Activated CD4-positive, CD25-positive, alpha-beta regulatory T cell treated with anti-CD3 and anti-CD28 coated beads, Interleukin-2, amount 50 U/mL, for 72 hours (primary cell): ENCODE results near the gene TBC1D4.

Experiments used
- DNase-seq: peaks from one replicate; pipeline ENCODE4 v3.0.0; 2021

The TBC1D4 gene

GRCh38 chr13:75383064-75383715 lies 98.8 kb downstream of the TBC1D4 start:
- no peak for DNase-seq

GRCh38 chr13:75378301-75378700 lies 103.7 kb downstream of the TBC1D4 start:
- no peak for DNase-seq

GRCh38 chr13:75376792-75377402 lies 105.1 kb downstream of the TBC1D4 start:
- DNase-seq, result no peak

DNA sequence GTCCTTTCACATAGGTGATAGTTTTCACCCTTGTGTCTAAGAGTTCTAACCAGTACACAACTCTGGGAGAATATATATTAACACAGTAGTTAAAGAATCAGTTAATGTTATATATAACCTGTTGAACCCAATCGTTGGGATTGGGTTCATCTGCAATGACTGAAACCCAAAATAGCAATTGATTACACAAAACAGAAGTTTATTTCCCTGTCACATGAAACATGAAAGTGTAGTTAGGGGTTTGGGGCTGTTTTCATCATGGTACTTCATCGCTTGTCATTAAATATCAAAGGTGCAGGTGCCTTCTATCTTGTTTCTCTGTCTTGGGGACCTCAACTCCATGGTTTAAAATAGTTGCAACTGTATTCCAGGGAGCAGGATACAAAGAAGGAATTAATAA lies 106.6 kb downstream of the TBC1D4 start:
- no peak for DNase-seq

GRCh38 chr13:75373988-75374387 lies 108.0 kb downstream of the TBC1D4 start:
- no peak for DNase-seq

GRCh38 chr13:75372923-75373841 lies 108.8 kb downstream of the TBC1D4 start:
- no peak for DNase-seq

- DNase-seq, result no peak
These were observed 109.5 kb downstream of the TBC1D4 start for GRCh38 chr13:75372517-75372916.

- no peak for DNase-seq
These were observed 110.8 kb downstream of the TBC1D4 start for GRCh38 chr13:75371203-75371602.

DNA sequence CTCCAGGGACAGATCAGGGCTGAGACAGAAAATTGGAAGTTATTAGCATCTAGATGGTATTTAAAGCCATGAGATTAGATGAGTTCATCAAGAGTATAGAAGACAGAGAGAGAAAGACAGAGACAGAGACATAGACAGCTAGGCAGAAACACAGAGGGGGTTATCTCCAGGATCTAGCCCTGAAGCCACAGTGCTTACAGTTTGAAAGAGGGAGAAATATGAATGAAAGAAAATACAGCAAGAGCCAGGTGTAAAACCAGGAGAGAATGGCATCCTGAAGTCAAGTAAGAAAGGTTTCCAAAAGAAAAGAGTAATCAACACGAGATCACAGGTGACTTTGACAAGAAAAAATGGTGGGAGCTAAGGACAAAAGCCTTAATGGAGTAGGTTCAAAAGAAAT lies 111.2 kb downstream of the TBC1D4 start:
- DNase-seq, result no peak

- no peak for DNase-seq
These were observed 112.0 kb downstream of the TBC1D4 start for GRCh38 chr13:75369981-75370380.

DNA sequence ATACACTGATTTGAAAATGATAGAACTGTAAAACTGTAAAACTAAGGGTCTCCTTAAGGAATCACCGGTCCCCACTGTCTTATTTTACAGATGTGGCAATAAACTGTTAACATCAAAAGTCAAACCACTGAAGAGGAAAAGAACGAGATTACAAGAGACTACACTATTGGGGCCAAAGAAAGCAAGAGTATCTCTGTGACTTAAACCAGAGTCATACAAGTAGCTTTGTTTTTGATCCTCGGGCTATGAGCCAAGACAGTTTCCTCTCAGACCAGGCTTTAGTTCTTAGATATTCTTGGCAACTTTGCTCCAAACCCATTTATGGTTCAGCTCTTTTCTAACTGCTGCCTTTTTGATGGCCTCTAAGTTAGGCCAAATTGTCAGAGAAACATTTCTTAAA lies 113.8 kb downstream of the TBC1D4 start:
- DNase-seq, result no peak

GRCh38 chr13:75366380-75367280 lies 115.3 kb downstream of the TBC1D4 start:
- DNase-seq, result no peak

- no peak for DNase-seq
These were observed 116.2 kb downstream of the TBC1D4 start for GRCh38 chr13:75365724-75366173.

DNA sequence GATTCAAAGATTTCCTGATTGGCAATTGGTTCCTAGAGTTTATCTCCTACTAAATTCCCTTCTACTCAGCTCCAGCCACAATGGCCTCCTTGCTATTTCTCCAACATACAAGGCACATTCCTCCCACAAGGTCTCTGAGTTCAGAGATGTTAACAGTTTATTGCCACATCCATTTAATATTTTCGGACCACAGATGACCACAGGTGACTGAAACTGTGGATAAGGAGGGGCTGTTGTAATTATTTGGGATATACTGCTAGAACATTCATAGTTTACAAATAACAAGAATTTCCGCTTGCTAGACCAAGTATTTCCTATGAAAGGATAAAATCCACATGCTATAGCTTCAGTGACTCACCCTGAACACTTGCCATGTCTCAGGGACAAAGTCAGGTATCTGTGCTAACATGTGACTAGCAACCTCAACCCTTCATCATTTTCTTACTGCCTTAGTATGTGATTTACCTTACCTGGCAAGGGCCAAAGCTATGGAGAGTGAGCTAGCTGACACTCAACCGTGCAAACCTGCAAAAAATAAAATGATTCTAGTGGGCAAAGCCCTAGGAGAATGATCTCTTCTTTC lies 117.7 kb downstream of the TBC1D4 start:
- no peak for DNase-seq

DNA sequence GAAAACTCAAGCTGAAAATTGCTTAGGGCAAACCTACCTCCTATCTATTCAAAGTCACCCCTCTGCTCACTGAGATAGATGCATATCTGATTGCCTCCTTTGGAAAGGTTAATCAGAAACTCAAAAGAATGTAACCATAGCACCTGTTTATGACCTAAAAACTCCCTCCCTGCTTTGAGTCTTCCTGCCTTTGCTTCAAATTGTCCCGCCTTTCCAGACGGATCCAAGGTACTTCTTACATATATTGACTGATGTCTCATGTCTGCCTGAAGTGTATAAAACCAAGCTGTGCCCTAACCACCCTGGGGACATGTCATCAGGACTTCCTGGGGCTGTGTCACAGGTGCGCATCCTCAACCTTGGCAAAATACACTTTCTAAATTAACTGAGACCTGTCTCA lies 118.6 kb downstream of the TBC1D4 start:
- DNase-seq, result no peak

DNA sequence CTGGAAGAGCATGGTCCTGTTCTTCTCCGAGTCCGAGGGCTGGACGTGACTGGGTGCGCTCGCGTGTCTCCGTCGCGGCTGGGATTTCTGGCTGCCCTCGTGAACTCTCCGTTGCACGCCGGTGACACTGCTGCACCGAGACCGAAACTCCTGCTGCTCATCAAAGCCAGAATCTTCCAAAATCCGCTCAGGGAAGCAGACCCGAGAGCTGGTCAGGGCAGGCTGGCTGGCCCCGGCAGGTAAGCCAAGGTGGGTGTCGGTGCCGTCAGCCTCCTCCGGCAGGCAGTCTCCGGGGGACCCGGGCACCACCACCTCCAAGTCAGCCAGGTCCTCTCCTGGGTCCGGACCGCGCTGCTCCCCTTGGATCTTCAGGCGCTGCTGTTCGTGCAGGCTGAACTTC lies 119.9 kb downstream of the TBC1D4 start:
- DNase-seq, result no peak

DNA sequence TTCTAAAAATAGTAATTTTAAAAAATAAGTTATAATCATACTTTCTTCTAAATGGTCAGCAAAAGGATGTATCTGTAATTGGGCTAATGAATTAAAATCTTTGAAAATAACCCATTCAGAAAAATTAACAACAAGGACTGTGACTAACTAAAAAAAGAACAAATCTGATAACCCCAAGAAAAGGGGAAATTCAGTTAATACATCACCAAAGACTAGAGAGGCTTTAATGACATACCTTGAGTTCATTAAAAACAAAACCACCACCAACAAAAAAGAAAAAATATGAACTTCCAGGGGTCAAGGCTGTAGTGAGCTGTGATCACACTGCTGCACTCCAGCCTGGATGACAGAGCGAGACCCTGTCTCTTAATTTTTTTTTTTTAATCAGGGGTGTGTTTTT lies 121.8 kb downstream of the TBC1D4 start:
- no peak for DNase-seq

DNA sequence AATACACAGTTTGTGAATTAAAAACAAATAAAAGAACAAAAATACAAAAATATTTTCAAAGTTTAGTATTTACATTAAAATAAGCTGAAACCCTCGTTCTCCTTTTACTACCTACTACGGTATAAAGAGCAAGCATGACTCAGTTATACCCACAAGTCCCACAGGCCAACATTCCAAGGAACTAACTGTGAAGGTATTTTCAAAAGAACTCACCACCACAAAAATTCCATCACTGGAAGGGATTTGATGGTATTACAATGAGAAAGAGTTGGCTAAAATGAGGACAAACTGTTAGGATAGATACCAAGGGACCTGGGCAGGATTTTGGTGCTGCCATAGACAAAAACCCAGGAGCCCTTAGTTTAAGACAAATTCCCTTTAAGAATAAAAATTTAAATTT lies 122.7 kb downstream of the TBC1D4 start:
- DNase-seq, result no peak

GRCh38 chr13:75357576-75358289 lies 124.2 kb downstream of the TBC1D4 start:
- DNase-seq, result no peak

- DNase-seq, result no peak
These were observed 125.5 kb downstream of the TBC1D4 start for GRCh38 chr13:75356421-75356820.

DNA sequence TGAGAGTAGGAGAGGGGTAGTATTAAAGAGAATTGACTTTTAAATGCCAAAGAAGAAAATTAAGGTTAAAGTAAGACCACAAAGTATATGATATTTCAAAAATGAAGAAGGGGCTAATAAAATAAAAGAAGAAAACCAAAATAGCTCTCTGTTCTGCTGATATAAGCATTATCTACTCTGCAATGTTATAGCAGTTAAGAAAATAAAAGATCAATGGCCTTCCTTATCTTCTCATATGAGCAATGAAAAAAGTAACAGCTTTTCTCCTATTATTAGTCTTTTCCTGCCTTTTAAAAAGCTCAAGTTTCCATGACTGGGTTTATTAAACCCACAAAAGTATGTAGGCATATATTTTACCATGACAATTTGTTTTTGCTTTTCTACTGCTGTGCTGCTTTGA lies 126.4 kb downstream of the TBC1D4 start:
- no peak for DNase-seq

GRCh38 chr13:75353781-75354193 lies 128.2 kb downstream of the TBC1D4 start:
- DNase-seq, result no peak
